ENCODE data around the gene FRAS1. TPM values are rescaled to one million over a fixed set of nuclear protein-coding genes. Genes with fewer than 3 reads are reported as not detected.
A peak's percentile ranks its signal among the peaks of the same experiment; 100 is the strongest.

The FRAS1 gene
- total and polyA plus RNA-seq, 2 of the 8 experiments (the other 6 are each of a cell fraction or from before 2014, with no cell fraction given) = 38.5 to 109 TPM

GRCh38 chr4:78370631-78371372, 313.7 kb downstream of the FRAS1 start:
- H3K4me2 ChIP-seq (ENCODE audit: insufficient read depth in 1 of 2, low read depth in 2 of 2, low read length in 2 of 2) = no peak overlapping the region
- no peaks in the 10 kb centered on the region for H3K79me2 ChIP-seq (ENCODE audit: control insufficient read depth in 1 of 2, insufficient read depth in 2 of 2, low read length in 2 of 2)
- CTCF ChIA-PET (ENCODE audit: partially characterized antibody) = interaction anchor here (0.7 to 2.4 kb wide), 4 partner anchors 9 to 311 kb away, joined by 3 to 11 read pairs (median 4); no protein-coding TSS in a partner anchor
- no peak overlapping the region for H2AK5ac ChIP-seq (ENCODE audit: low read depth, low read length)
- H3K4ac ChIP-seq (replicated peaks; ENCODE audit: insufficient read length, low read depth, low read length) = no peak overlapping the region
- H4K5ac ChIP-seq (ENCODE audit: insufficient read length, low read depth, low read length) = no peak overlapping the region
- no peak overlapping the region for H2AFZ ChIP-seq (ENCODE audit: low read length)
- no peak overlapping the region; the same call in 1 of the 2 replicates for H2BK5ac ChIP-seq (ENCODE audit: low read depth, low read length)
- no peaks in the 10 kb centered on the region; the same call in 1 of the 2 replicates for H3K79me1 ChIP-seq (ENCODE audit: low read depth, low read length)
- H3K27ac ChIP-seq (ENCODE audit: low read depth, low read length) = no peak overlapping the region
- H3K36me3 ChIP-seq (ENCODE audit: control insufficient read depth in 2 of 4, insufficient read depth in 4 of 4, low read length in 3 of 4) = peaks cover 15 to 71% (median 56%) of the 10 kb centered on the region in 4 experiments
- no peaks in the 10 kb centered on the region for H3K27me3 ChIP-seq (replicated peaks in 1 of 4; ENCODE audit: control insufficient read depth in 3 of 4, extremely low read depth in 1 of 4, insufficient read depth in 3 of 4, low read length in 3 of 4)
- H4K91ac ChIP-seq (replicated peaks; ENCODE audit: insufficient read length, low read length) = no peak overlapping the region
- TF ChIP-seq CHD1 (IDR thresholded peaks at IDR 0.05; ENCODE audit: low read depth, low read length) = no peak
- no peak for TF ChIP-seq SP1 (IDR thresholded peaks at IDR 0.05; ENCODE audit: low read depth, low read length)
- no peak for TF ChIP-seq ASH2L (IDR thresholded peaks at IDR 0.05; ENCODE audit: low read length)
- TF ChIP-seq JUN (IDR thresholded peaks at IDR 0.05; ENCODE audit: low read depth, low read length) = no peak
- TF ChIP-seq RXRA (IDR thresholded peaks at IDR 0.05; ENCODE audit: insufficient read depth, low read depth, low read length) = no peak
- TF ChIP-seq BRCA1 (IDR thresholded peaks at IDR 0.05; ENCODE audit: low read depth, low read length) = no peak
- no peak for TF ChIP-seq KDM1A (IDR thresholded peaks at IDR 0.05; ENCODE audit: borderline replicate concordance, low read length)
- TF ChIP-seq TAF7 (optimal IDR thresholded peaks at IDR 0.05; ENCODE audit: borderline replicate concordance, low read depth, low read length) = no peak
- TF ChIP-seq EZH2 (IDR thresholded peaks at IDR 0.05; ENCODE audit: low read depth, low read length, severe bottlenecking) = no peak
- TF ChIP-seq MAX (IDR thresholded peaks at IDR 0.05) = no peak
- no peak for TF ChIP-seq JUND (IDR thresholded peaks at IDR 0.05; ENCODE audit: low read length)
- TF ChIP-seq KDM5A (IDR thresholded peaks at IDR 0.05; ENCODE audit: low read length) = no peak
- TF ChIP-seq RBBP5 (IDR thresholded peaks at IDR 0.05; ENCODE audit: borderline replicate concordance, low read depth, low read length) = no peak
- POLR2A ChIA-PET (ENCODE audit: partially characterized antibody) = no interaction called here
- no peak overlapping the region for H3K9ac ChIP-seq (replicated peaks in 1 of 4; ENCODE audit: extremely low read depth in 1 of 4, low read depth in 3 of 4, low read length in 3 of 4)
- H3K4me1 ChIP-seq (replicated peaks in 1 of 4; ENCODE audit: control insufficient read depth in 3 of 4, insufficient read depth in 4 of 4, low read length in 3 of 4) = peaks cover 0 to 17% (median 4%) of the 10 kb centered on the region in 4 experiments; a peak in 4 of 7 replicates
- peaks cover 0 to 1% of the 10 kb centered on the region in 2 experiments for H4K20me1 ChIP-seq (replicated peaks in 1 of 2; ENCODE audit: control insufficient read depth in 1 of 2, insufficient read depth in 2 of 2, low read length in 2 of 2)
- H2BK15ac ChIP-seq (ENCODE audit: low read length) = no peak overlapping the region
- no peak for DNase-seq (ENCODE audit: low read depth in 1 of 2, low spot score in 2 of 2)
- no peak overlapping the region for H2BK12ac ChIP-seq (ENCODE audit: low read depth, low read length)
- no peaks in the 10 kb centered on the region for H3K9me3 ChIP-seq (ENCODE audit: insufficient read depth in 2 of 2, low read depth in 1 of 2, low read length in 1 of 2)
- H3K18ac ChIP-seq (ENCODE audit: extremely low read depth, low read length) = no peak overlapping the region
- FAIRE-seq = peak; percentile 57
- H3K56ac ChIP-seq (replicated peaks; ENCODE audit: insufficient read length, low read depth, low read length) = no peak overlapping the region
- no peak overlapping the region for H4K8ac ChIP-seq (ENCODE audit: extremely low read depth, insufficient read depth, low read length)
- WGBS, 2 experiments (ENCODE audit: extremely low coverage in 1 of 2, insufficient coverage in 1 of 2, insufficient read length in 1 of 2, insufficient replicate concordance in 2 of 2, low coverage in 1 of 2, low lambda C conversion rate in 2 of 2, missing lambda C conversion rate in 1 of 2) = 88% methylated on average over 6 of the region's 6 CpGs; no CpG with 5 or more reads in 1 of the 2 experiments
- no peaks in the 10 kb centered on the region for H3K23me2 ChIP-seq (ENCODE audit: low read depth, low read length)
- no peak overlapping the region for H3K4me3 ChIP-seq (ENCODE audit: extremely low read depth in 1 of 4, insufficient read depth in 2 of 4, low read depth in 3 of 4, low read length in 4 of 4)
- H3K23ac ChIP-seq (ENCODE audit: insufficient read length) = no peak overlapping the region
- no peak overlapping the region for H2BK20ac ChIP-seq (ENCODE audit: low read length)
- no peak overlapping the region for H3K14ac ChIP-seq (ENCODE audit: insufficient read length)
- H2BK120ac ChIP-seq (replicated peaks; ENCODE audit: low read depth, low read length) = no peak overlapping the region

All from H1 (cell line).